Activated CD4-positive, alpha-beta T cell treated with anti-CD3 and anti-CD28 coated beads, Interleukin-2, Interleukin-4, amounts not matched to agents 100 ng/mL and 50 ng/mL, durations not matched to agents 16 hours and 8 hours (primary cell): ENCODE data around the gene FLT1.

Source experiments
- DNase-seq: peaks from one replicate; pipeline ENCODE4 v3.0.0-alpha.2; 2020; ENCODE audit warnings: low spot score

FLT1 gene

DNA sequence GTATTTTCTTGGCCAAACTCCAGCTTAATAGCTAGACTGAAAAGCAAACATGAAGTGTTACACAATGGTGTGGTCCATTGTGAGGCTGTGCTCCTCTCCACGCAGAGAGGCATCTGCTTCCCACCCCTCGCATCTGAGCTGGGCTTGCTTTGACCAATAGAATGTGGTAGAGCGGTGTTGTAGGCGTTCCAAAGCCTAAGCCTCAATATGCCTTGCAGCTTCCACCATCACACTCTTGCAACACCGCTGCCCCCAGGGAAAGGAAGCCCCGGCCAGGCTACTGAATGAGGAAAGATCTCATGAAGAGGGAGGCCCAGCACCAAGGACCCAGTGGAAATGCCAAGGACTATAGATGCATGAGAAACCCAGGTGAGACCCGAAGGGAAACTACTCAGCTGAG is 9.4 kb downstream of the FLT1 start:
- DNase-seq: no peak

DNA sequence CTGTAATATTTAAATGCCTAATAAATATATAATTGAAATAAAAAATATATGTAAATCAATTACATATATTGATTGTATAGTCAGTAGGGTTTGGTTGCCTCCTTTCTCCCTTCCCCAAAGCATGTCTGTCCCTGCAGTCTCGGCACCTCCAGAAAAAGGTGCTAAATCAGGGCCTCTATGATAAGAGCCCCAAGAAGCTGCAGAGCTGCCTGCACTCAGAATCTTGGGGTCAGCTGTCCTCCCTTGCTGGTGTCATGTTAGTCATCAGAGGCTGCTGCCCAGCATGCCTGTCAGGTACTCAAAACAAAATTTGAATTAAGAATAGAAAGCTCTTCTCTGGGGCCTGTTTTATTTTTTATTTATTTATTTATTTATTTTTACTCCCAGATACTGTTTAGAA is 9.8 kb downstream of the FLT1 start:
- DNase-seq: no peak

DNA sequence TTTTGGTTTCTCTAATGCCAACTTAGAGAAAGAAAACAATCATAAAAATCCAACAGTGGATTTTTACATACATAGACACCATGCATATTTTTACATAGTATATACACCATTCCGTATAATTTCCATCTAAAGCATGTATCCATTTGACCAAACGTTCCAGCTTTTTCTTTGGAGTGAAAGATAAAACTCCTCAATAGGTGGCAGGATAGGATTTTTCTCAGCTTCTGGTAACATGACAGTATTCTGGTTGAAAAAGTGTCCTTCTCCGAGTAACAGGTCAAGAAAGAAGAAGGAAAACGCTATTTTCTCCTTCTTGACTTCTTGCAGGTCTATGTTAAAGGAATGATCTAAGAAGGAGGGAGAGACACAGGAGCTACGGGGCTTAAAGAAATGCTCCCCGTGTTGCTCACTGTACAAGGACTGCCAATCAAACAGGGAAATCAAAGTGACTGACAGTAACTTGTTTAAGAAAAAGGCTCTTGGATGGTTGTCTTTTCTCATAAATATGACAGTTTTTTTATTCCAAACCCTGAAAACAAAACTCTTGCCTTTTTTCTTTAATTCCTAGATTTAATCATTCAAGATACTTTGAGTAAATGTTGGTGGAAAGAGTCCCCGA is 11.5 kb downstream of the FLT1 start:
- no peak for DNase-seq

DNA sequence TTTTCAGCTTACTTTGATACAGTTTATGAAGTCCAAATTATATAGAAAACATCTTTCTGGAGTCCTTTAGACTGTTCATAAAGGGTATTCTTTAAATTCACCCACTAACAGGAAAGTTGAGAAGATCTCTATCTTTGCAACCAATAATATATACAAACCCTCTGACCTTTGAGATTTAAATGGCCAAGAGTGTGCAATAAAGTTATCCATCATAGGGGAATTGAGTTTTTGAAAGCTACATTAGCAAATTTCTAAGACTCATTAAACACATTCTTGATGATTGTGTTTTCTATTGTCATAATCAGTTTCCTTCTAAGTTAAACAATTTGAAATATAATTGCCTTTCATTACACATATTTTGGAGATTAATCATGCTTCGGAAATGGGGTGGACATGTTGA is 15.9 kb downstream of the FLT1 start:
- DNase-seq: no peak

DNA sequence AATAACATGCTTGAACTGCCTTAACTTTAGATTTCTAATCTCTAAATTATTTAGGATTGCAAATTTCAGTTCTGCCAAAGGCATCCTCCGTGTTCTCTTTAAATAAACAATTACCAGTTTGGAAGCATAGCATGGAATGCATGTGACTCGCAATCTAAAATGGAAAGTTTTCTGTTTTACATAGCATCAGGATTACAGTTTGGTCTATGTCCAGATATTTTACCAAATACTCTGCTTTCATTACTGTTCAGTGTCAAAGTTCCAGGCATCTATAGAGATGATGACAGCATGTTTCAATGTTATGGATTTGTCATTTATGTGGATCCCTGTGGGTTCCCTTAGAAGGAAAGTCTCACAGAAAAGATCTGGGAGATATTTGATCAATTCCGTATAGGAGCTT is 16.8 kb downstream of the FLT1 start:
- DNase-seq: no peak

DNA sequence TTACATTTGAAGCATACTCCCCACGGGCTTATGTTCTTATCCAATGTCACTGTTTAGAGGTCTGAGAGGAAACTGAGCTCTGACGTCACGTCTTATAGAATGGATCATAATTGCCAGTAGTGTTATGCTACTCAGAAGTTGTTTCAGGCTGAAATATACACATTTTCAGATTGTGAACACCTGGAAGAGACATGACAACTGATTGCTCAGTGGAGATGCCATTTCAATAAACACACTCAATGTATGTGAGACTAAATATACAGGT is 17.3 kb downstream of the FLT1 start:
- DNase-seq: no peak

DNA sequence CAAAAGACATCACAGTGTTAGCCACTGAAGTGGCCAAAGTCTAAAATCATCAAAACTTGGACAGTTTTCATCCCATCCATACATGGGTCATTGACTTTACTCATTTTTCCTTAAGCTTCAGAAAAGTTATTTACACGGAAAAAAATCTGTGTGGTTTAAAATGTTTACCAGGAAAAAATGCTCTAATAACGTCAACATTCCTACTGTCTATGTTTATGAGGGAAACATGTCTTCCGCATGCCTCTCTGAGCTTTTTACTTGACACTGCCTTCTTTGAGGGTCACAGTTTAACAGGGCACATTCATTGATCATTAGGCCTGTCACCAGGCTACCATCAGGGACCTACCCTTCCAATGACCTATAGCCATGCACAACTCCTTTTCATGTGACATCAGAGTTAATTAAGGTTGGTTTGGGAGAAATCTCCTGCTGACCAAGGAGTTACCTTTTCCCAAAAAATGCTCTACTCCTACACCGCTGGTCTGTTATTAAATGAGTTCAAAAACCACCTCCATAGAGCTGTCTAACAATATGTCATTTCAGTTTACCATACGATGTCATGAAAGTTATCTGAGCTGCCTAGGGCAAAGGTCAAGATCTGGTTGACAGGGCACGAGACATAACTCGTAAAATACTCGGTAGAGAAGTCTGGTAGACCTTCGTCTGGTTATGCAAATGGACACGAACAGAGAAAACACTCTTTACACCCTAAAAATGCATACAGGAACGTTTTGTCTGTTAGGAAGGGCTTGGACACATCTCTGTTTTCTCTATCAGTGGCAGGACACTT is 17.8 kb downstream of the FLT1 start:
- DNase-seq: no peak

DNA sequence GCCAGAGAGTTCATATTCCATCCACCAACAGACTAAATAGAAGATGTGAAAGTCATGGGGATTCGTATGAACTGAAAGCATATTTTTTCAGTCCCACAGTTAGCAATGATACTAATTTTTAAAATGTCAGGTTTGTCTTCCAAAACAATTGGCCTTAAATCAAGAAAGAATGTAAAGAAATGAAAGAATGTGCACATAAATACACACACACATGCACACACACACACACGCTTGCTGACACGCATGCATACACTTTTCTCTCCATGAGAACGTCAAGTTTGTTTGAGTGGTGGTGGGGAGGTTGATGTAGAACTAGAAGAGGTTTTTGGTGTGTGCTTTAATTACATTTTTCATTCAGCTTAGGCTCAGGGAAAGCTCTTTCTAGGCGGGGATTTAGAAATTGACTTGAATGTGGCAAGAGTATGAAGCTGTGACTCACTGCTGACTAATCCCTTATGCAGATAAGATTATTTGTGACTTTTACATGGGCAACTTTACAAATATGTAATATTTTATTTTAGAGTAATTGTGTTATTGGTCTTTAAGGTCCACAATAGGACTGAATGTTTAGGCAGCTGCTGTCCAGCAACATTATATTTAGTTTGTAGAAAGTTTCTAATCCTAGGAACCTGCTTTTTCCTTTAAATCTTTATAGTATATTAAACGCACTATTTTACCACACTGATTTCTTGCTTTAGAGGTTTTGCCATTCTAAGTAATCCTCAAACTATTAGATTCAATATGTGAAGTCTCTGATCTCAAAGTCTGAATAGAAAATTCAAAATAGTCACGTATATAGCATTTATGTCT is 18.8 kb downstream of the FLT1 start:
- DNase-seq: no peak

DNA sequence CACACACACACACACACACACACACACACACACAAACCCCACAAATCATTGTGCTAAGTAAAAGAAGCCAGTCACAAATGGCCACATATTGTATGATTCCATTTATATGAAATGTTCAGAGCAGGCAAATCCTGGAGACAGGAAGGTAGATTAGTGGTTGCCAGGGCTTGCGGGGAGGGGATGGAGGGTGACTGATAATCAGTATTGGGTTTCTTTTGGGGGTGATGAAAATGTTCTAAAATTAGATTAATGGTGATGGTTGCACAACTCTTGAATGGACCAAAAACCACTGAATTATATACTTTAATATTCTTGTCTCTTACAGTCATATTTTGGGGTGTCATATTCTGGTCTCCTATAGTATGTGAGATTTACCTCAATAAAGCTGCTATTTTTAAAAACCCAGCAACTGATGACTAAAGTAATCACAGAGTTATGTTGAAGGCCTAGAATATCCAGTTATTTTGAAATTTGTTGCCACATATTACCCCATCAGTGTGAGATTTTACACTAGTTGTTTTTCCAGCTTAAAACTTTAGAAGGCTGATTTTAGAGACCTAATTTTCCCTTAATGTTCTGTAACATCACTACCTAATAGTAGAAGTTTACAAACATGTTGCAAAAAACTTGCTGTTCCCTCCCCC is 20.3 kb downstream of the FLT1 start:
- DNase-seq: no peak

DNA sequence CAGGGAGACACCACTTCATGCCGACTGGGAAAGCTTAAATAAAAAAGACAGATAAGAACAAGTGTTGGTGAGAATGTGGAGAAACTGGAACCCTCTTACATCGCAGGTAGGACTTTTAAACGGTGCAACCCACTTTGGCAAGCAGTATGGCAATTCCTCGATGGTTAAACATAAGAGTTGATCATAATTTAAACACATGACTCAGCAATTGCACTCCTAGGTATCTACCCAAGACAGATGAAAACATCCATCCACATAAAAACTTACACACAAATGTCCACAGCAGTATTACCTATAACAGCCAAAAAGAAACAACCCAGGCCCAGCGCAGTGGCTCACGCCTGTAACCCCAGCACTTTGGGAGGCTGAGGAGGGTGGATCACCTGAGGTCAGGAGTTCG is 21.9 kb downstream of the FLT1 start:
- no peak for DNase-seq

DNA sequence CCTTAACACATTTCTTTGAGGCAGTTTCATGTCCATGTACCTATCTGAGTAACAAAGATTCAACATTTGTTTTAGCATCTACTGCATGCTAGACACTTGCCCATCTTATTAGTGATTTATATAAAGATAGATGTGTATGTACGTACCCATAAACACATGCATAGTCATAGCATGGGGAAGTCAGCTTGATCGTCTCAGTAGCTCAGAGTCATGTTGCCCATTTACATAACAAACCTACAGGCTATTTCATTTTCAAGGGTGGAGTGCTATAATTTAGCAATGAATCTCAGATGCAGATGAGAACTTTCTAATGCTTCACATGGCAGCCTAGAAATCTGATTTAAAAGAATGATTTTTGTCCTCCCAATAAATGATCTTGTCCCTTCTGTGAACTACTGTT is 23.5 kb downstream of the FLT1 start:
- no peak for DNase-seq

DNA sequence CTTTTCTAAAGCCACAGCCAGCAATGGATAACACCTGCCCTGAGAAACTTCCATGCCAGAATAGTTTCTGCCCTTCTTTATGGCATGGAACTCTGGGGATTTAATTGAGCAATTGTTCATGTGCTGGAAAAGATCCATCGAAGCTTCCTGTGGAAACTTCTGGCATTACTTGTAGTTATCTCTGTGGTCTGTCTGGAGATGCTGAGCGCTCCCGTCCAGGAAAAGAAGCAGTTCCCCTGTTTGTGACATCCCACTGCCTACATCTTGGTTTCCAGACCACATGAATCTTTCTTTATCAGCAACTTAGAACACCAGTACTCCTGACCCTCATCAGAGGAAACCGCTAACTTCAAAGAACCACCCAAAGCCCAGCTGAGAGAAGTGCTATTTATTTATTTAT is 24.6 kb downstream of the FLT1 start:
- no peak for DNase-seq

DNA sequence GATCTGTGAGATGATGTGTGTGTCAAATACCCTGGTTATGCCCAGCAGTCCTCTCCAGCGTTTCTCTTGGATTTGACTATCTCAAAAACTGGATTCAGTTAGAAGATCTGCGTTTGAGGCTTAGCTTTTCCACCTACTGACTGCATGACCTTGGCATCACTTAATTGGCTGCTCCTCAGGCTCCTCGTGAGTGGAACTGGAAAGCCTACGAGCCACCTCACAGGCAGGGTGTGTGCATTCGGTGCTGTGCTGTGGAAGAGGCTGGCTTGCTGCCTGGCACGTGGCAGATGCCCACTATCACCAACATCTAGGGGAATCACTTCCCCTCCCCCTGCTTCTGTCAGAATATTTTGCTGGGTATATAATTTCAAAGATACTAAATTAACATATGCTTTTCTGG is 25.6 kb downstream of the FLT1 start:
- DNase-seq: no peak

DNA sequence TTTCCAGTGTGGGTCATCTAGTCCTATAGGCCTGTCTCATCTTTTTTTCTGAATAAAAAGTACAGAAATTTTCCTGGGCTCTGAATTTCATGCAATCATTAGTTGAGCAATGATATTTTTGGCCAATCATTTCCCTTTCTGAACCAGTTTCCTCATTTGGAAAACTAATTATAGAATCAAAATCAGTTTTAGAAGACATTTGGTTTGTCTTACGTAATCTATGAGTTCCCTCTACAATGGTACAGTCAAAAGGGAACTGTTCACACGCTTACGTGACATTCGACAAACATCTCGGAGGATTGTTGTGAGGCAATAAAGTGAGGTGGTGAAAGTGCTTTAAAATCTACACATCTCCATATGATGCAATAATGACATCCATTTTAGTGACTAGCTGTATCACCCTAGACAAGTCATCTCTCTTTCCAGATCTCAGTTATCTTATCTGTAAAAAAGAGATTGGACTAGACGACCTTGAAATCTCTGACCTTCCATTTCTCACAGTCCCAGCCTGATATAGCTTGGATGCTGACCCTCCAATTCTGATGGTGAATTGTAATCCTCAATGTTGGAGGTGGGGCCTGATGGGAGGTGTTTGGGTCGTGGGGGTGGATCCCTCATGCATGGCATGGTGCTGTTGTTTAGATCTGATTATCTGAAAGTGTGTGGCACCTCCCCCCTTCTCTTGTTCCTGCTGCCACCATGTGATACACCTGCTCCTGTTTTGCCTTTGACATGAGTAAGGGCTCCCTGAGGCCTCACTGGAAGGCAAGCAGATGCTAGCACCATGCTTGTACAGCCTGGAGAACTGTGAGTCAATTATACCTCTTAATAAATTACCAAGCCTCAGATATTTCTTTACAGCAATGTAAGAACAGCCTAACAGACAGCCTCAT is 26.7 kb downstream of the FLT1 start:
- DNase-seq: peak; percentile 17

DNA sequence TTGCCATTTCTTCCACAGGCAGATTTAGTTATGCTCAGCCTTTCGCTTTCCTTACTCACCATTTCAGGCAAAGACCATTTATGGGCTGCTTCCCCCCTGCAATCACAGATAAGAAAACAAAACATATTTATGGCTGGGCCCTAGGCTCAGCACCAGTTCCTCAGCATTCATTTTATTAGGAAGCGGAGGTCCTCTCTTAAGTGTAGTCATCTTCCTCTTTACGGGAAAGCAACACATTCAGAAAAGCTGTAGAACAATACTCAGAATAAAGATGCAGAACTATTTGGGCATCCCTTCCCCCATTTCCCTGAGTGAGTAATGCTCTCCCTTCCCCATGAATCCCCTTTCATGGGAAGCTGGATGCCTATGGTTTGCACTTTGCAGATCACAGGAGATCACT is 27.9 kb downstream of the FLT1 start:
- DNase-seq: no peak

DNA sequence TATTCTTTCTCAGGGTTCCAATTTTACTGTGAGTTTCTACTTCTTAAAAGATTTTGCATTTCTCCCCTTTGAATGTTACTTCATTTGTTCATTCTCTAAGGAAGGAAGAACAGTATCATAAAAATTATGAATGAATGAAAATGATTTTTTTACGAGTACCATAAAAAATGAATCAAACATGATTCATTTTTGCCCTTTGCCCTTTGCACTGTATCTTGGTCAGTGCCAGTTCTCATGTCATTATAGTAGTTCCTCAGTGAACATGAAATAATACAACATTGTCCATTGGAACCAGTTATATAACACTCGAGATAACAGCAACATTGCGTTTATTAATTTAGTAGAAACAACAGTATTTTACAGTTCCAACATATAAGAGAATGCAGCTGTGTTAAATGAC is 28.8 kb downstream of the FLT1 start:
- no peak for DNase-seq

DNA sequence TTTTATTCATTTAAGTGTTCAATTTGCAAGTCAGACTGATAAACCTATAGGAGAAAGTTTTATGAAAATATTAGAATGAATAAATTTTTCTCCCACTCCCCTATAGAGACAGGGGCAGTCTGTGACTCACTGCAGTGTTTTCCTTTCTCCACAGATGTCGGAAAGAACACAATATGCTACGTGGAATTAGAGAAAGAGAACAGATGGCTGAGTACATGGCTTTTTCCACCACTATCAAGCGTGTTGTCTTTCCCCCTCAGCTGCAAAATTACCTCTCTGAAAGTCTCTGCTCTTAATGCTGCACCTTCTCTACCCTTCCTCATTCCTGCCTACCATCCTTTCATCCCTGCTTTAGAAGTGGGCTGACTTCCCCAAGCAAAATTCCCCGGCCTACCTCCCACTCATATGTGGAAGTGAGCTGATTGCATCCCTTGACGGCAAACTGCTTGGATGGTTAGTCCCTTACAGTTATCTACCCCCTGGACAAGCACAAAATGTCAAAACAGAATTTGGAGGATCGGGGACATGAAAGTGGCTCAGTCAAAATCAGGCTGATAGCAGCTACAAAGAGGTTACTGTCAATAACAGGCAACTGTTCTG is 30.0 kb downstream of the FLT1 start:
- DNase-seq: no peak

DNA sequence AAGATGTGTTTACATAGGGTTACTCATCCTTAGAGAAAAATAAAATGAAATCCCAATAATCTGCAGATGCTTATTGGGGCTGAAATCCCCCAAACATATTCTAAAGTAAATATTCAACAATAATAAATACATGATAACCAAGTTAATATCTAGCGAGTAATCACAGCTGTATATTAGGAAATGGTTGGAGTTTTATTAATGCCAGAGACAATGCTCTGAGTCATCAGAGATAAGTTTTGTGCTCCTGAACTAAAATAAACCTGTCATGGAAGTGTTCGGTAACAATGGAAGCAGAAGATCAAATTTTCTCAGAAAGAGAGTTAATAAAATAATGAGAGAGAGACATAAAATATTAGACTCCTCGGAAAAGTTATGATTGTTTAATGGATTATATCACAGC is 31.4 kb downstream of the FLT1 start:
- DNase-seq: no peak

DNA sequence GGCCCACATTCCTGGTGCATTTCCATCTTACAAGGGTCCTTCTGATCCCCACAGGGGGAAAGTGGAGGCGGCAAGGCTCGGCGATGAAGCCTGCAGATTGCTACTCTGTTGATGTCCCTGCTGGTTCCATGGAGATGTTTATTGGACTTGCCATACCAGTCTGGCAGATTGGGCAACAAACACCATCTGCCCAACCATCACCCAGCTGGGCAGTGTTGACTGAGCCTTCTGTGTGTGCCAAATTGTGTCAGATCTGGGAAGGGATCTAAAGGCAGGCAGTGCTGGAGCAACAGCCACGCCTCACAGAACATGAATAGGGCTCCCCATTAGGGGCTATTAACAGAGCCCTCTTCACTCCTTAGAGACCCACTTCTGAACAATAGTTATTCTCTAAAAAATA is 35.0 kb downstream of the FLT1 start:
- DNase-seq: no peak

DNA sequence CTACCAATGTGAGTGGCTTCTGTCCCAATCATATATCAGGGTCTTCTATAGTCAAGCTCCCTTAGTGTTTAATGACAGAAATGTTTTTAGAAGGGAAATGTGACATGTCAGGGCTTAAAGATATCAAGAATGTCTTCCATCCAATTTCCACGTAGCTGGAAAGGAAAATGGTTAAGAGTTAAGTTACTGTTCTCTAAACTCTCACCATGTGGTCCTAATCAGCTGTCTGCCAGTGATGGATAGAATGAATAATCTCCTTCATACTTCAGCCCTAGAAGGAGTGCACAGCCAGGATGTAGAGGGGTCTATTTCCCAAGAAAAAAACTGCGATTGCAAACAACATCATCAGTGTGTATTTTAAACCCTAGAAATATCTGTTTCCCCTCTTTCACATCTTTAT is 36.3 kb downstream of the FLT1 start:
- no peak for DNase-seq

DNA sequence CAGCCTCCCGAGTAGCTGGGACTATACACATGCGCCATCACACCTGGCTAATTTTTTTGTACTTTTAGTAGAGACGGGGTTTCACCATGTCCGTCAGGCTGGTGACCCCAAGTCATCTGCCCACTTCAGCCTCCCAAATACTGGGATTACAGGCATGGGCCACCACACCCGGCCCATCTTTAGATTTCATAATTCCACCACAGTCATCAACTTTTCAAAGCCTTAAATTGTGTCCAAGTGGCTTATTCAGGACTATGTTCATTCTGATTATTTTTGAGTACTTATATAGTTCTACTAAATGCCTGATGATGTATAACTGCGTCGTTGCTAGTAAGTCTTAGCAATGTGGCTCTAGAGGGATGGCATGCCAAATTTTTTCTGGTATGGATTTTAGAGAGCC is 36.9 kb downstream of the FLT1 start:
- no peak for DNase-seq

DNA sequence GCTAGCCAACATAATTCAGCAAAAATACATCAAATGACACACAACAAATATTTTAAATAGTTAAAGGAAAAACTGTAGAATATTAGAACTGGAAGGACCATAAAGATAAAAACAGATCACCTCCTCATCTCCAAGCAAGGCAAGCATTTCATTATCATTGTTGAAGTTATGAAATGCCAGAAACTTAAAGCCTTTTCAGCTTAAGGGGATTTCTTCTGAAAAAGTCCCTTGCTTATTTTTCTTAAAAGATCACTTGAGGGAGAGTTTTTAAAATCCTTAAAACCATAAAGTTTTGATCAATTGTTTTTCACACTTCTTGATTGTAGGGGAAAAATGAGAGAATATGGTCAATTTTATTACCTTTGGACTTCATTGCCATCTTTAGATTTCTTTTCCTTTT is 37.4 kb downstream of the FLT1 start:
- DNase-seq: no peak
